ENCODE measurements around the gene UTS2R.

The UTS2R gene

GRCh38 chr17:82334204-82334621 is 37.4 kb upstream of the UTS2R start:
- no peaks in the 10 kb centered on the region for H3K27me3 ChIP-seq (ENCODE audit: insufficient read depth, low read length, poor library complexity)

GRCh38 chr17:82334622-82335394 is 36.8 kb upstream of the UTS2R start:
- no peaks in the 10 kb centered on the region for H4K20me1 ChIP-seq (ENCODE audit: insufficient read depth, low read length)
- TF ChIP-seq CTCF (IDR thresholded peaks at IDR 0.05; ENCODE audit: borderline replicate concordance, extremely low read depth, low read length, poor library complexity, severe bottlenecking), result no peak
- TF ChIP-seq EZH2 (IDR thresholded peaks at IDR 0.05; ENCODE audit: borderline replicate concordance, low read depth, low read length, severe bottlenecking), result no peak
- H3K4me2 ChIP-seq (ENCODE audit: insufficient read depth, low read length), result peak overlapping the region; percentile 78
- peaks cover 23% of the 10 kb centered on the region for H3K4me1 ChIP-seq (ENCODE audit: insufficient read depth, low read length)
- DNase-seq (peak; percentile 84), ATAC-seq (ENCODE audit: insufficient read depth, low read depth) (peak; percentile 86)
- H3K36me3 ChIP-seq (ENCODE audit: insufficient read depth, low read length), result no peaks in the 10 kb centered on the region
- peak overlapping the region; percentile 92 for H3K27ac ChIP-seq (ENCODE audit: low read length)
- no peaks in the 10 kb centered on the region for H3K27me3 ChIP-seq (ENCODE audit: insufficient read depth, low read length, poor library complexity)
- peak overlapping the region; percentile 86 for H2AFZ ChIP-seq (ENCODE audit: low read depth, low read length)
- peak overlapping the region in 1 of 2 experiments; percentile 54; a peak in 3 of 4 replicates for H3K4me3 ChIP-seq (ENCODE audit: low read depth in 1 of 2, low read length in 2 of 2)
- H3K9ac ChIP-seq (ENCODE audit: low read depth, low read length), result peak overlapping the region; percentile 60
- H3K79me2 ChIP-seq (ENCODE audit: insufficient read depth, low read length), result no peaks in the 10 kb centered on the region
- H3K9me3 ChIP-seq (ENCODE audit: insufficient read depth, low read length, severe bottlenecking), result no peaks in the 10 kb centered on the region

More at GRCh38 chr17:82334204-82334621, 37.4 kb upstream of the UTS2R start:
- peak overlapping the region in 1 of 2 experiments; percentile 54; a peak in 2 of 4 replicates for H3K4me3 ChIP-seq (ENCODE audit: low read depth in 1 of 2, low read length in 2 of 2)
- peaks cover 23% of the 10 kb centered on the region for H3K4me1 ChIP-seq (ENCODE audit: insufficient read depth, low read length)
- no peak for DNase-seq
- H3K9me3 ChIP-seq (ENCODE audit: insufficient read depth, low read length, severe bottlenecking), result no peaks in the 10 kb centered on the region
- no peaks in the 10 kb centered on the region for H4K20me1 ChIP-seq (ENCODE audit: insufficient read depth, low read length)
- H3K9ac ChIP-seq (ENCODE audit: low read depth, low read length), result peak overlapping the region; percentile 60
- peak overlapping the region; percentile 86; the same call in 1 of the 2 replicates for H2AFZ ChIP-seq (ENCODE audit: low read depth, low read length)
- H3K27ac ChIP-seq (ENCODE audit: low read length), result peak overlapping the region; percentile 92
- no peak for TF ChIP-seq EZH2 (IDR thresholded peaks at IDR 0.05; ENCODE audit: borderline replicate concordance, low read depth, low read length, severe bottlenecking)
- H3K4me2 ChIP-seq (ENCODE audit: insufficient read depth, low read length), result peak overlapping the region; percentile 78
- no peak for ATAC-seq (ENCODE audit: insufficient read depth, low read depth)
- H3K79me2 ChIP-seq (ENCODE audit: insufficient read depth, low read length), result no peaks in the 10 kb centered on the region
- no peaks in the 10 kb centered on the region for H3K36me3 ChIP-seq (ENCODE audit: insufficient read depth, low read length)

GRCh38 chr17:82338858-82339633 is 32.5 kb upstream of the UTS2R start:
- Histone ChIP-seq H3K36me3 (ENCODE audit: insufficient read depth, low read length) (no peaks in the 10 kb centered on the region), H3K9me3 (ENCODE audit: insufficient read depth, low read length, severe bottlenecking) (no peaks in the 10 kb centered on the region), H3K4me1 (ENCODE audit: insufficient read depth, low read length) (peaks cover 22% of the 10 kb centered on the region), H3K27me3 (ENCODE audit: insufficient read depth, low read length, poor library complexity) (no peaks in the 10 kb centered on the region), H3K4me3 (ENCODE audit: low read depth in 1 of 2, low read length in 2 of 2) (no peak overlapping the region), H3K9ac (ENCODE audit: low read depth, low read length) (no peak overlapping the region), H2AFZ (ENCODE audit: low read depth, low read length) (no peak overlapping the region), H4K20me1 (ENCODE audit: insufficient read depth, low read length) (no peaks in the 10 kb centered on the region), H3K27ac (ENCODE audit: low read length) (no peak overlapping the region), H3K79me2 (ENCODE audit: insufficient read depth, low read length) (no peaks in the 10 kb centered on the region), H3K4me2 (ENCODE audit: insufficient read depth, low read length) (no peak overlapping the region)
- no peak for ATAC-seq (ENCODE audit: insufficient read depth, low read depth)
- TF ChIP-seq CTCF (IDR thresholded peaks at IDR 0.05; ENCODE audit: borderline replicate concordance, extremely low read depth, low read length, poor library complexity, severe bottlenecking), result no peak
- TF ChIP-seq EZH2 (IDR thresholded peaks at IDR 0.05; ENCODE audit: borderline replicate concordance, low read depth, low read length, severe bottlenecking), result no peak
- DNase-seq, result no peak

Measured in DND-41 (cell line).